SIG-M5 (cell line): ENCODE results near the gene CRYBG1.

Experiments used
- DNase-seq: peaks from one replicate; lab custom pipeline; 2025; lab: John Stamatoyannopoulos, UW

Gene CRYBG1

GRCh38 chr6:106462923-106463557 lies 102.5 kb downstream of the CRYBG1 start:
- DNase-seq, result no peak

- no peak for DNase-seq
Measured at GRCh38 chr6:106466211-106466610, 105.7 kb downstream of the CRYBG1 start.

DNA sequence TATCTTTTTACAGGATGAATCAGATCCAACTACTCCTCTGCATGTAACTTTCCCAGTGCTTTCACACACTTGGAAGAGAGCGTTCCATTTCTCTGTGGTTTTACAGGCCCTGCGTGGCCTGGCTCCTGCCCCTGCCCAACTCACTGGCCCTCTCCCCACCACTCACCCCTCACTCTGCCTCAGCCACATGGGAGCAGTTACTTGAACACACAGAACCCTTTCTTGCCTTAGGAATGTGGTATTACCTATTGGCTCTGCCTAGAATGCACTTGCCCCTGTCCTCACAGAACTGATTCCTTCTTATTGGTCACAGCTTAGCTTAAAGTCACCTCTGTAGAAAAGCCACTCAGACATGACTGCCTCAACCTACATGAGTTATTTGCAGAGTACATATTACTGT lies 108.4 kb downstream of the CRYBG1 start:
- no peak for DNase-seq

GRCh38 chr6:106469882-106470281 lies 109.4 kb downstream of the CRYBG1 start:
- DNase-seq, result no peak

- no peak for DNase-seq
Measured at GRCh38 chr6:106470316-106470715, 109.8 kb downstream of the CRYBG1 start.

DNA sequence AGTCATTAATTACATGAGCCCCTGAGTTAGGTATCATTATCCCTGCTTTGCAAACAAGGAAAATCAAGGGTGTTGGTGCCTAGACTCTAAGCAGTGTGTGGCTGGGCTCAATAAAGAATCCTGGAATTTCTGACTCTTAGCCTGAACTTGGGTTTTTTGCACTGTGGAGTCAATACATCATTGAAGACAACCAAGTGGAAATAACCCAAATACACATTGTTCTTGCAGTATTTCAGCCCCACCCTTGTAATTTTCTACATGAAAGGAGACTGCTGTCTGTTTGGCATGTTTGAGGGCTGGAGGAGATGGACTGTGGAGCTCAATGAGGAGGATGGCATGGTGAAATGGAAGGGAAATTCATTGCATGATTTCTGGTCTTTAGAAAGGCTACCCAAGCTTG lies 110.3 kb downstream of the CRYBG1 start:
- DNase-seq, result no peak

DNA sequence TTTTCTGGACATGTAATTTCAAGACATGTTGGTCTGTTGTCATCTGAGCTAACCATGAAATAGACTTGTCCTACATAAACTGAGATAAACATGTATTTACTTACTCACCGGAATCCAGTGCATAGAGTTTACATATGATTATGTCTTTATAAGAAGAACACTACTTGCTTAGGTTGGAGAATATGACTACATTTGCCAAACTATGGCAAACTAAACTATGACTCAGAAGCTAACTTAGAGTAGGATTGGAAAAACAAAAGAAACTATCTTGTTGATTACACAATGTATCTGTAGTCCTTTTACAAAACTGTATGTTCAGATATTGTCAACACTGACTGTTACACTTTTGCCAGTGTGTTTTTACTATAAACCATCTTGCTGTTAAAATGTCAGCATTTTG lies 113.3 kb downstream of the CRYBG1 start:
- DNase-seq, result no peak

GRCh38 chr6:106474466-106474865 lies 113.9 kb downstream of the CRYBG1 start:
- no peak for DNase-seq

DNA sequence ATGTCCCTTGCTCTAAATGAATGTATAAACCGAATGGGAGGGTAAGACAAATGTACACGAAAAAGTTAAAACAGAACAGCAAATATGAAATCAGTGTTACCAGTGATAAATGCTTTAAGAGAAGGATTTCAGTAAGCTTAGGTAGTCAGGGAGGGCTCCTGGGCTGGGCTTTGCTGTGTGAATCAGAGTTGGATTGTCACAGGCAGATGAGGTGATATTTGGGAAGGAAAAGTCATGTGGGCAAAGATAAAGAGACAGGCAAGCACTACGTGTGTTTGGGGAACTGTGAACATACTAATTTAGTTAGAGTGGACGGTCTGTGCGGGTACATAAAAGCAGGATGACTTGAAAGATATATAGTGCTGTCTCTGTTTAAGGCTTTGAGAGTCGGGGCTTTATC lies 114.8 kb downstream of the CRYBG1 start:
- no peak for DNase-seq

- no peak for DNase-seq
Measured at GRCh38 chr6:106476331-106477105, 116.0 kb downstream of the CRYBG1 start.

- DNase-seq, result no peak
Measured at GRCh38 chr6:106477146-106477545, 116.6 kb downstream of the CRYBG1 start.

GRCh38 chr6:106477790-106478189 lies 117.3 kb downstream of the CRYBG1 start:
- DNase-seq, result no peak

GRCh38 chr6:106486236-106486635 lies 125.7 kb downstream of the CRYBG1 start:
- no peak for DNase-seq

DNA sequence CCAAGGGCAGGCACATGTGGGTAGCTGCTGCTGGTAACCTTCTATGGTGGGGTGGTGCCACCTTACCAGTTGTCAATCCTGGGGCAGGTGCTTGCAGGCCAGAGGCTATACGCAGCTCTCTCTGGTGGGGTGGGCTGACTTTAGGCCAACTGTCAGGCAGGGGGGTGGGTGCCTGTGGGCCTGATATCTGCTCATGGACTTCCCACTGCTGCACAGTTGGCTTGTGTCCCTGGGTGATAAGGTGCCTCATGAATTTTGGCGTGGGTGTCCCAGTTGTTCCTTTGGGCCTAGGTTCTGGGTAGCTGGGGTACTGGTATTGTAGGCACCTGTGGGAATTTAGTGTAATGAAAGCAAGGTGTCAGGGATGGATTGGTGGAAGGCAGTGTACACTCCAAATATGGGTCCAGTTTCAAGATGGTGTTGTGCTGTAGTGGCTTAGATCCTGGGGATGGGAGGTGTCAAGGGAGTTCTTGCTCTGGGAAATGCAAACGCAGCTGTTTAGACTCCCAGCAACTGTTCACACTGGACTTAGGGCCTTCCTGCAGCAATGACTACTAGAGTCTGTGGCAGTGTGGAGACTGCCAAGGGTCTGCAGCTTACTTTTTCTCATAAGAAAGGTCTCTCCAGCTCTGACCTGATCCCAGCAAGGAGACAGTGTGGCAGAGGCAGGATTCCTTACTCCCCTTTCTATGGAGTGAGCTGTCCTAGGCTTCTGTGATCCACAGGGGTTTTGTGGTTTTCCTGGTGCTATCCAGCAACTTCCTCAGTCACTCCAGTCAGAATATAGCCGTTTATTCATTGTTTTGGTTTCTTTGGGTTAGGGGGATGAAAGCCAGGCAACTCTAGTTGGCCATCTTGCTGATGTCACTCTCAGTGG lies 128.2 kb downstream of the CRYBG1 start:
- DNase-seq, result no peak

DNA sequence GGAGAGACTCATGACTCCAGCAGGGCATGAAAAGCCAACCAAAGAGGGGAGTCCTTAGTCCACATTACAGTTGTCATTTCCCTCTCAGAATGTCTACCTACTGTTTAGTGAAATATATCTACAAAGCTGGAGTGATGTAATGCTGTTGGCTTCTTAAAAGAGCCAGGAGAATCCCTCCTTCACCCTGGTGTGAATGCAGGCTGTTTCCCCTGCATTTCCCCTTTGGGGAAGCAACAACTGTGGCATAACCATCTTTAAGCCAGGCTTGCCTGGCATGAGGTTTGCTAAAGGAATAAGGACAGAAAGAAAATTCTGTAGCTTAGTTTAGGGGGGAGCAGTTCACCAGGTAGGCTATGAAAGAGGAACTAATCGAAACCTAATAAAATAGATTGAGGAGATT lies 129.5 kb downstream of the CRYBG1 start:
- DNase-seq, result no peak

- no peak for DNase-seq
Measured at GRCh38 chr6:106490436-106490835, 129.9 kb downstream of the CRYBG1 start.

DNA sequence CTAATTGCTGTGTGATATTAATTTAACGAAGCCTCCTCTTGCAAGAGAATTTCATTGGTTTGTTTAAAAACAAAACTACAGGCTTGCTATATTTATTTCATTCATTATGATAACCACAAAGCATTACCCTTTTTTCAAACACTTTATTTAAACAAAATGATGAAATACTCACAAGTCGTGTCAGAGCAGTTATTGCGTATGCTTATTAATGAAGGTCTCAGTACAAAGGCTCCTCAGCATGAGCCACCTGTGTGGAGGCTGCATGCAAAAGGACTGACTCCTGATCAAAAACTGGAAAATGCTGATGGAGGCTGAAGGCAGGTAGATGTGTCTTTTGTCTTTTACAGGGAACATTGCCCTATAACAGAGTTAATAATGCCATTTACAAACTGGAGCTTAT lies 130.5 kb downstream of the CRYBG1 start:
- no peak for DNase-seq

GRCh38 chr6:106495014-106495413 lies 134.5 kb downstream of the CRYBG1 start:
- DNase-seq, result no peak

GRCh38 chr6:106496823-106497222 lies 136.3 kb downstream of the CRYBG1 start:
- no peak for DNase-seq

GRCh38 chr6:106501960-106502371 lies 141.4 kb downstream of the CRYBG1 start:
- no peak for DNase-seq

GRCh38 chr6:106502559-106502958 lies 142.0 kb downstream of the CRYBG1 start:
- DNase-seq, result no peak

DNA sequence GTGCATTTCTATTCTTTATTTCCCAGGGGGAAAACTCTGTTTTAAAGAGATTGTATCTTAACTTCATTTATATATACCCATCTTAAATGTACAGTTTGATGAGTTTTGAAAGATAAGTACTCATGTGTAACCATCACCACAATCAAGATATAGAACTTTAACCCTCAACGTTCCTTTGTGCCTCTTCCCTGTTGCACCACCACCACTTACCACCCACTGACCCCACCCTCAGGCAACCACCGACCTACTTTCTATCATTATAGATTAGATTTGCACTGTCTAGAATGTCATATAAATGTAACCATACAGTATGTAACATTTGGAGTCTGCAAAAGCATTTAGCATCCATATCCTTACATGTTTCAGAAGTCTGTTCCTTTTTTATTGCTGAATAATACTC lies 147.8 kb downstream of the CRYBG1 start:
- no peak for DNase-seq

- DNase-seq, result no peak
Measured at GRCh38 chr6:106508834-106509233, 148.3 kb downstream of the CRYBG1 start.
